VCaP (cell line): Measurements from ENCODE around the gene AUTS2.

ENCODE experiments used
- H3K27ac ChIP-seq: fragments of 450-650 bp; 2 replicates; pipeline ENCODE4 v1.5.1; 2017
- TF ChIP-seq, protein P1 (sequence below): fragments of 450-650 bp; conservative IDR thresholded peaks from 2 replicates; pipeline ENCODE4 v1.5.1; 2017; ENCODE audit warnings: mild to moderate bottlenecking, moderate library complexity

Gene AUTS2

DNA sequence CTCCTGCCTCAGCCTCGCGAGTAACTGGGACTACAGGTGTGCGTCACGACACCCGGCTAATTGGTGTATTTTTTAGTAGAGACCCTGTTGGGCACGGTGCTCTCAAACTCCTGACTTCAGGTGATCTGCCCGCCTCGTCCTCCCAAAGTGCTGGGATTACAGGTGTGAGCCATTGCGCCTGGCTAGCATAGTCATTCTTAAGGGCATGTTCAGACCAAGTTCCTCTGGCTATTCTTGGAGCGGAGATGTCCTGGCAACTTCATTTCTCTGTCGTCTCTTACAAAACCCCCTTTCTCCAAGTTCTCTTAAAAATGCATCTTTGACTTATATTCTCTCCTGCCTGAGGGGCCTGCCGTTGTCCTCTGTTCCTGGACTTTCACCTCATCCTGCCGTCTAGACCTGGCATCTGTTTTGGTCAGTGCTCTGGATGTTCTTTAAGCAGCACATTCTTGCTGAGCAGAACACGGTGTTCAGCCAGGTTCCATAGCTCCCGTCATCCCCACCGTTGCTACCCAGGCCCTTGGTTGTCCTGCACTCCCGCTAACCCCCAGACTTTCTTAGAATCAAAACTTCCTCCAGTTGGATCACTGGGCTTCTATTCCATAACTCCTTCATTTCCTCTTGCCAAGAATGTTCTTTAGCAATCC lies 1023.8 kb downstream of the AUTS2 start:
- no peak overlapping the region for H3K27ac ChIP-seq
- TF ChIP-seq, protein P1, sequence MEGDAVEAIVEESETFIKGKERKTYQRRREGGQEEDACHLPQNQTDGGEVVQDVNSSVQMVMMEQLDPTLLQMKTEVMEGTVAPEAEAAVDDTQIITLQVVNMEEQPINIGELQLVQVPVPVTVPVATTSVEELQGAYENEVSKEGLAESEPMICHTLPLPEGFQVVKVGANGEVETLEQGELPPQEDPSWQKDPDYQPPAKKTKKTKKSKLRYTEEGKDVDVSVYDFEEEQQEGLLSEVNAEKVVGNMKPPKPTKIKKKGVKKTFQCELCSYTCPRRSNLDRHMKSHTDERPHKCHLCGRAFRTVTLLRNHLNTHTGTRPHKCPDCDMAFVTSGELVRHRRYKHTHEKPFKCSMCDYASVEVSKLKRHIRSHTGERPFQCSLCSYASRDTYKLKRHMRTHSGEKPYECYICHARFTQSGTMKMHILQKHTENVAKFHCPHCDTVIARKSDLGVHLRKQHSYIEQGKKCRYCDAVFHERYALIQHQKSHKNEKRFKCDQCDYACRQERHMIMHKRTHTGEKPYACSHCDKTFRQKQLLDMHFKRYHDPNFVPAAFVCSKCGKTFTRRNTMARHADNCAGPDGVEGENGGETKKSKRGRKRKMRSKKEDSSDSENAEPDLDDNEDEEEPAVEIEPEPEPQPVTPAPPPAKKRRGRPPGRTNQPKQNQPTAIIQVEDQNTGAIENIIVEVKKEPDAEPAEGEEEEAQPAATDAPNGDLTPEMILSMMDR: no peak

DNA sequence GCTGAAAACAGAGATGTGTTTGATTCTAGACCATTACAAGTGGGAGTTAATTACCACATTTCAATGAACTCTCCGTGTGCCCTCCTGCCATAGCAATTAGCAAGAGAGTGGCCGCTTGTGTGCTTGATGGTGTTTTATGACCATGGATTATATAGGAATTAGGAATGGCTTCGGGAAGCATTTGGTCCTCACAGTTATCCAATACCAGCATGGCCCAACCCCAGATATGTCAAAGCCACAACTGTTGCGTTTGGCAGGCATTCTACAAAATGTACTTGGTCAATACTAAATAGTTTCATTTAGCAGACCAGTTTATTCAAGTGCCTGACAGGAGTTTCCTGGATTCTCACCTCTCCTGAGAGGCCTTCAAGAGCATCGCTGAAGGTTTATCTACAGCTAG lies 1024.7 kb downstream of the AUTS2 start:
- no peak overlapping the region for H3K27ac ChIP-seq
- TF ChIP-seq, protein P1: no peak

DNA sequence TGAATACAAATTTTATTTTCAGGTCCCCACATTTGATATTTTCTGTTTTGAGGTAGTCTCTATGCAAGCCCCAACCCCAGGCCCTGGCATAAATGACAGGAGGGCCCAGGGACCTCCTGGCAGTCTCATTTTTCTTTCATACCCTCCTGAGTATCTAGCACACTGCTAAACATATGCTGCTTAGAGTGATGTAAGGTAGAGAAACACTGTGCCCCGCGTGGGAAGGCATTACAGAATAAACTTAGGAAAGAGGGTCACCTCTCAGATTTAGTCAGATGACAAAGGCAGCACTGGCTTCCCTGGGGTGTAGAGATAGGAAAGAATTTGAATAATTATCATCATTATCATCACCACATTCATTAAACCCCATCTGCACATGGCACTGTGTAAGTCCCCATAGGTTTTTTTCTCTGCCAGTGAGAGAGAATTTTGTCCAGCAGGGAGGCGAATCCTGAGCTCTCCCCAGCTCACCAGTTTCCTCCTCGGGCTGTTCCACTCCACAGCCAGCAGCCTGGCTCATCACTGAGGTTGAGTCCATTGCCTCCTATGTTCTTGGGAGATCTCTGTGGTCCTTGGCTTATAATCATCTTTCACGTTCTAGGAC lies 1026.3 kb downstream of the AUTS2 start:
- H3K27ac ChIP-seq: no peak overlapping the region
- TF ChIP-seq, protein P1: no peak

DNA sequence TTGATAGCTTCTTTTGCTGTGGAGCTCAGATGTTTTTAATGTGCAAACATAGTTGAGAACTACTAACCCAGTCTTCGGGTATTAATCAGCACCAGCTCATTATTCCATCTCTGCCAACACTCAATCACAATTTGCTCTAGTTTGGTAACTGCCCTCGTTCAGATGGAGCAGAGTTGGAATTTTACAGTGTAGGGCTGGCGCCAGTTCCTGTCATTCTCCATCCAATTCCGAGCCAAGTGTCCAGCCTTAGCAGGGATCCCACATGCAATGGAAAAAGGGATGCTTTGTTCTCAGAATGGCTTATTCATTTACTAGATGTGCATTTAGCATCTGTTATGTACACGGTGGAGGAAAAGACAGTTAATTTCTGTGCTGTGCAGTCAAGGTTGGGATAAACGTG lies 1029.2 kb downstream of the AUTS2 start:
- H3K27ac ChIP-seq: no peak overlapping the region
- TF ChIP-seq, protein P1: no peak

DNA sequence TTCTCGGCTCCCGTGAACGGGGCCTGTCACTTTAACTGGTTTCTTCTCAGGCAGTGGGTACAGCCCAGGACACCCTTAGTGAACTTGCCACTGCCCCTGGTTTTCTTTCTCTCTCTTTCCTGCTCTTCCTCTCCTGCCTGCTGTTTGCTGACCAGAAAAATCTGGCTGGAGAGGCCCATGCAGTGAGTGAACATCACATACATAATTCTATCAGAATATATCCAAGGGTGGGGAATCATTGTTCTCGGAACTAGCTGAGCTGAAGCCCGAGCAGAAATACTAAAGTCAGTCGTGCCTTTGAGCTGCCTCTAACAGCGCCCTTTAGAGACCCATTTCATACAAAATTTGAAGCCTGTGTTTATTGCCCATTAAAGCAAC lies 1032.2 kb downstream of the AUTS2 start:
- H3K27ac ChIP-seq: no peak overlapping the region
- TF ChIP-seq, protein P1: no peak

DNA sequence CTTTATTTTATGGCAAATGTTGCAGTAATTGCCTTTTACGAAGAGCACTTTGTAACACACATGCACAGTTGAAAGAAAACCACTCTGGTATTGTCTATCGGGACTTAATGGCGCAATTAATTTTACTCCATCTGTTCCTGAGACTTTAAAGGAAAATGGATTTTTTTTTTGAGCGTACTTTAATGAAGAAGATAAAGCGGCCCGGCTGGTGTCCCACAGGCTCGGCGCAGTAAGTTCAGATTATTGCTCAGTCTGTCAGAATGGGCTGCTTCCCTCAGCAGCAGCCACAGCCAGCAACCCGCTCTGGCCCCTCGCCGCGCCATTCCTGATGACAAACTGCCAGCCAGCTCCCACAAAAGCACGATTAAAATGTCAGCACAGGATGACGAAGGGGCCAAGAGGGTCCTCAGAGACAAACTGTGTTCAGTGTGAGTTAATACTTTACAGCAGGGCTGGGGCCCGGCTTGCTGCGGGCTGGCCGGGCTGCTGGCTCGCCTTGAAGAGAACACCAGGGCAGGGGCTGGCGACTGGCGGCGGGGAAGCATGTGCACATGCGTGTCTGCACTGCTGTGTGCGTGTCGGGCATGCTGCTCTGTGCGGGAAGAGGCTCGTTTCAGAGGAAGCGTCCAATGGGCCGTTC lies 1032.7 kb downstream of the AUTS2 start:
- H3K27ac ChIP-seq: no peak overlapping the region
- TF ChIP-seq, protein P1: no peak

DNA sequence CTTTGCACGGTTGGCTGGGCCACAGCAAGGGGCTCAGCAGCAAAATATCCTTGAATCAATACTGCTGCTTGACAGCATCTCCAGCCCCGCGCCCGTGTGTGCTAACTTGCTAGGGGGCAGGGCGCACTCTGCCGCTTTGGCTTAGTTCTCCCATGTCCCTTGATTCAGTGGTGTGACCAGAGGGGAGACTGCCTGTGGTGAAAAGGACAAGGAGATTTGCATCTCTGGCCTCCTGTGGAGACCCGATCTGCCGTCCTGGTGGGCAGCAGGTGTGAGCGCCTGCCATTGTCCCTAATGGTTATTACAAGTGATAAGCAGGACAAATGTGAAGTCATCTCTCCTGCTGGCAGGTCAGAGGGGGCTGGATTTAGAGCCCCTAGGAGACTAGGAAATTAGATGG lies 1033.4 kb downstream of the AUTS2 start:
- TF ChIP-seq, protein P1: no peak
- no peak overlapping the region for H3K27ac ChIP-seq
